ENCODE measurements around the gene SESN1.
"Not testable (repeated sequence)": the region's sequence is repeated elsewhere in the genome, so short reads cannot be mapped to it uniquely, and the experiment has no call there.

The SESN1 gene

GRCh38 chr6:108993876-108994275 is 100.8 kb downstream of the SESN1 start:
- DNase-seq, result no peak

GRCh38 chr6:108989700-108990099 is 104.9 kb downstream of the SESN1 start:
- no peak for DNase-seq

- no peak for DNase-seq
These were observed 105.9 kb downstream of the SESN1 start for GRCh38 chr6:108988765-108989164.

GRCh38 chr6:108988296-108988695 is 106.3 kb downstream of the SESN1 start:
- no peak for DNase-seq

GRCh38 chr6:108987156-108987555 is 107.5 kb downstream of the SESN1 start:
- DNase-seq, result no peak

- no peak for DNase-seq
These were observed 109.3 kb downstream of the SESN1 start for GRCh38 chr6:108985301-108985700.

GRCh38 chr6:108983151-108983550 is 111.5 kb downstream of the SESN1 start:
- no peak for DNase-seq

- no peak for DNase-seq
These were observed 112.2 kb downstream of the SESN1 start for GRCh38 chr6:108982154-108983113.

- not testable (repeated sequence) for DNase-seq
These were observed 116.0 kb downstream of the SESN1 start for GRCh38 chr6:108978638-108979037.

- no peak for DNase-seq
These were observed 120.4 kb downstream of the SESN1 start for GRCh38 chr6:108974201-108974600.

- DNase-seq, result no peak
These were observed 124.9 kb downstream of the SESN1 start for GRCh38 chr6:108969776-108970175.

GRCh38 chr6:108968325-108969316 is 126.0 kb downstream of the SESN1 start:
- DNase-seq, result no peak

GRCh38 chr6:108966855-108967755 is 127.5 kb downstream of the SESN1 start:
- DNase-seq, result peak; percentile 50

GRCh38 chr6:108966251-108966650 is 128.4 kb downstream of the SESN1 start:
- DNase-seq, result no peak

GRCh38 chr6:108961985-108962384 is 132.7 kb downstream of the SESN1 start:
- no peak for DNase-seq

GRCh38 chr6:108961077-108961476 is 133.6 kb downstream of the SESN1 start:
- DNase-seq, result no peak

GRCh38 chr6:108960601-108961000 is 134.0 kb downstream of the SESN1 start:
- no peak for DNase-seq

GRCh38 chr6:108959972-108960582 is 134.6 kb downstream of the SESN1 start:
- no peak for DNase-seq

GRCh38 chr6:108958900-108959770 is 135.5 kb downstream of the SESN1 start:
- no peak for DNase-seq

GRCh38 chr6:108957221-108957620 is 137.4 kb downstream of the SESN1 start:
- no peak for DNase-seq
